Vagina (tissue), 2 donors: ENCODE measurements around the gene ZMIZ1. TPM values are rescaled to one million over a fixed set of nuclear protein-coding genes. Genes with fewer than 3 reads are reported as not detected.

Experiments
- DNase-seq, 2 donors: peaks; one replicate each; pipeline ENCODE4 v3.0.0-alpha.2; 2017; ENCODE audit errors: extremely low spot score in 2 of 2
- H3K27ac ChIP-seq: fragments of 200-600 bp; sonication (generic); one replicate; pipeline ENCODE4 v1.5.1; 2019
- H3K27me3 ChIP-seq: fragments of 200-600 bp; sonication (generic); one replicate; pipeline ENCODE4 v1.5.1; 2019
- H3K36me3 ChIP-seq, 2 donors: fragments of 200-600 bp; sonication (generic); one replicate each; pipeline ENCODE4 v1.5.1; 2017 to 2019
- H3K4me1 ChIP-seq: fragments of 200-600 bp; sonication (generic); one replicate; pipeline ENCODE4 v1.5.1; 2019
- H3K4me3 ChIP-seq, 2 donors: fragments of 200-600 bp; sonication (generic); 1 replicate in 1 of 2; 2 replicates in 1 of 2; pipeline ENCODE4 v1.5.1; 2016 to 2019
- H3K9me3 ChIP-seq: fragments of 200-600 bp; sonication (generic); one replicate; pipeline ENCODE4 v1.5.1; 2019
- CTCF ChIP-seq, 3 experiments: fragments of 450-650 bp in 2 of 3; fragments of 200-600 bp in 1 of 3; sonication (generic) in 1 of 3; IDR thresholded peaks; one replicate each; pipeline ENCODE4 v1.5.1; 2017 to 2019; ENCODE audit warnings: antibody characterized with exemption in 3 of 3, mild to moderate bottlenecking in 2 of 3, moderate library complexity in 2 of 3
- POLR2A ChIP-seq, 2 donors: fragments of 450-650 bp; IDR thresholded peaks; one replicate each; pipeline ENCODE4 v1.6.1; 2017; ENCODE audit warnings: antibody characterized with exemption in 2 of 2, mild to moderate bottlenecking in 2 of 2, moderate library complexity in 2 of 2
- POLR2AphosphoS5 ChIP-seq, 2 donors: sonication (generic); formaldehyde crosslinking; IDR thresholded peaks; one replicate each; pipeline ENCODE4 v1.9.0; 2017; ENCODE audit warnings: antibody characterized with exemption in 2 of 2, mild to moderate bottlenecking in 2 of 2, low read depth in 1 of 2; ENCODE audit not compliant: insufficient read depth in 1 of 2
- intact Hi-C: fragments of 100-400 bp; cut with DNase I; formaldehyde crosslinking; loops from one replicate; pipeline ENCODE4 v1.15.1; 2023
- total RNA-seq: library from RNA; depleted of rRNA; stranded (reverse); fragments of >200 nt; gene quantifications from one replicate; pipeline ENCODE4 v1.2.3, GENCODE V29; 2016

ZMIZ1 gene
- total RNA-seq, 1 donor from 2014 or later: 61.4 TPM

- intact Hi-C loops: no loop called here
- Histone ChIP-seq H3K36me3 (no peaks in the 10 kb centered on the region), H3K4me1 (peaks cover 100% of the 10 kb centered on the region), H3K4me3 (peak overlapping the region; percentile 15 to 18), H3K27me3 (no peaks in the 10 kb centered on the region), H3K27ac (peak overlapping the region; percentile 82), H3K9me3 (no peaks in the 10 kb centered on the region)
- DNase-seq: no peak
- TF ChIP-seq POLR2A (IDR thresholded peaks at IDR 0.05) (no peak), CTCF (IDR thresholded peaks at IDR 0.05) (no peak), POLR2AphosphoS5 (IDR thresholded peaks at IDR 0.05; ENCODE audit: insufficient read depth in 1 of 2, low read depth in 1 of 2) (peak; percentile 63 to 68)
These were observed 25.1 kb downstream of the ZMIZ1 start for GRCh38 chr10:79093658-79094411.

- H3K27me3 ChIP-seq: no peaks in the 10 kb centered on the region
- TF ChIP-seq POLR2A (IDR thresholded peaks at IDR 0.05) (no peak), POLR2AphosphoS5 (IDR thresholded peaks at IDR 0.05; ENCODE audit: insufficient read depth in 1 of 2, low read depth in 1 of 2) (no peak), CTCF (IDR thresholded peaks at IDR 0.05) (no peak)
- no peak for DNase-seq
- peak overlapping the region; percentile 82 for H3K27ac ChIP-seq
- peaks cover 100% of the 10 kb centered on the region for H3K4me1 ChIP-seq
- intact Hi-C loops: no loop called here
- no peaks in the 10 kb centered on the region for H3K36me3 ChIP-seq
- no peaks in the 10 kb centered on the region for H3K9me3 ChIP-seq
- H3K4me3 ChIP-seq: peak overlapping the region; percentile 15 to 18
These were observed 25.8 kb downstream of the ZMIZ1 start for GRCh38 chr10:79094412-79095175.

- no peaks in the 10 kb centered on the region for H3K9me3 ChIP-seq
- intact Hi-C loops: no loop called here
- DNase-seq: no peak
- H3K27me3 ChIP-seq: no peaks in the 10 kb centered on the region
- TF ChIP-seq POLR2AphosphoS5 (IDR thresholded peaks at IDR 0.05; ENCODE audit: insufficient read depth in 1 of 2, low read depth in 1 of 2) (peak in 1 of 2 donors; percentile 41), POLR2A (IDR thresholded peaks at IDR 0.05) (no peak), CTCF (IDR thresholded peaks at IDR 0.05) (no peak)
- H3K36me3 ChIP-seq: no peaks in the 10 kb centered on the region
- H3K27ac ChIP-seq: peak overlapping the region; percentile 82
- no peak overlapping the region for H3K4me3 ChIP-seq
- H3K4me1 ChIP-seq: peaks cover 100% of the 10 kb centered on the region
These were observed 26.6 kb downstream of the ZMIZ1 start for GRCh38 chr10:79095316-79095715.

- Histone ChIP-seq H3K27me3 (no peaks in the 10 kb centered on the region), H3K4me3 (no peak overlapping the region), H3K9me3 (no peaks in the 10 kb centered on the region), H3K4me1 (peaks cover 100% of the 10 kb centered on the region), H3K36me3 (no peaks in the 10 kb centered on the region), H3K27ac (peak overlapping the region; percentile 82)
- no peak for TF ChIP-seq POLR2A (IDR thresholded peaks at IDR 0.05)
- TF ChIP-seq POLR2AphosphoS5 (IDR thresholded peaks at IDR 0.05; ENCODE audit: insufficient read depth in 1 of 2, low read depth in 1 of 2): no peak
- TF ChIP-seq CTCF (IDR thresholded peaks at IDR 0.05): no peak
- intact Hi-C loops: no loop called here
- DNase-seq: no peak
These were observed 27.7 kb downstream of the ZMIZ1 start for GRCh38 chr10:79096514-79096913.
